Renal cortex interstitium (tissue), 11 donors: Measurements from ENCODE around the gene TLR8. TPM values are rescaled to one million over a fixed set of nuclear protein-coding genes. Genes with fewer than 3 reads are reported as not detected.
"Not testable (repeated sequence)": the region's sequence is repeated elsewhere in the genome, so short reads cannot be mapped to it uniquely, and the experiment has no call there.

Experiments used
- DNase-seq, 11 donors: peaks; one replicate each; pipeline ENCODE4 v3.0.0-alpha.2; 2013; ENCODE audit warnings: low read depth in 9 of 11, low spot score in 4 of 11; ENCODE audit errors: extremely low read depth in 1 of 11
- polyA plus RNA-seq, 3 donors: library from polyadenylated mRNA; unstranded; fragments of 120-200 nt; gene quantifications; one replicate each; pipeline ENCODE4 v1.2.1, GENCODE V29; 2013; ENCODE audit not compliant: insufficient read length in 3 of 3

The TLR8 gene
- polyA plus RNA-seq, 3 donors, result 0.29 to 0.44 (median 0.35) TPM

DNA sequence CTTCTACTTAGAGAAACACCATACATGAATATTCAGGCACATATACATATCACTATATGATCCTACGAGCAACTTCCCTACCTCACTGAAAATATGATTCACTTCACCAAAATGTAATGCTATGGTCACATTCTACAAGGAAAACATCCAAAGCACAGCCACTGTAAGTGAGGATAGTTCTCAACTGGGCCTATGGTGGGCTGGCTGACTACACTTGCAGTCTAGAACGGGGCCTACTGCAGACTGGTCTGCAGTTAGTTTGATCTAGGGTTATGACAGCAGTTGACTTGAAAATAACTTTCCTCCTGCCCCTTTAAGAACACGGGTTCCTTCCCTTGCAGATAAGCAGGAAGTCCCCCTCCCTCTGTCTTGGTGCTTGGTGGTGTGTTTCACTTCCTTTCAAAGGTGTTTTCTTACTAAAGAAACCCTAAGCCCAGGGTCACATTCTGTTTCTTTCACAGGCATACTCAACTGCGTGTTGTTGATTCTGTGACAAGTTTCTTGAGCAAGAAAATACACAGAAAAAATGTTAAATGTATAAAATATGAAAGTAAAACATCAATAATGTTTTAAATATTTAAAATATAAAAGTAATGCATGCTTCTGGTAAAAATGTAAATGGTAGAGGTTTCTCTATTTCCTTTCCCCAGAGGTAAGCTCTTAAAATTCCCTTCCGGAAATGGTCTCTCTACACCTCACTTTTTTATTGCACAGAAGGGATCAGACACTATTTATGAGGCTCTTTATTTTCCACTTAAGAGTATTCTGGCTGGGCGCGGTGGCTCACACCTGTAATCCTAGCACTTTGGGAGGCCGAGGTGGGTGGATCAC is 50.5 kb downstream of the TLR8 start:
- no peak for DNase-seq

DNA sequence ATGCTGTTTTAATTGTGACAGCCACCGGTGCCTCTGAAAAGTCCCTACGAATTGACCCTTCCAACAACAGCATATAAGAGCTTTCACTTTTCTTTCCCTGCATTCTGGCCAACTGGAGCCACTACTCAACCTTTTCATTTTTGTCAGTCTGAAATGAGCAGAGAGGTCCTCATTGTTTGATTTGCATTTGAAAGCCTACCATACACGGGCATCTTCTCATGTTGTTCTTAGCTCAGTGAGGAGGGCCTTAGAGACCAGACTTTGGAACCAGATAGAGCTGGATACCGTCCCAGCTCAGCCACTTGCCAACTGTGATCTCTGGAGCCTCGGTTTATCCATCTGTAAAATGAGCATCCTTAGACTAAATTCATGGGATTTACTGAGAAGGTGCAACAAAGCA is 51.6 kb downstream of the TLR8 start:
- DNase-seq, result no peak

DNA sequence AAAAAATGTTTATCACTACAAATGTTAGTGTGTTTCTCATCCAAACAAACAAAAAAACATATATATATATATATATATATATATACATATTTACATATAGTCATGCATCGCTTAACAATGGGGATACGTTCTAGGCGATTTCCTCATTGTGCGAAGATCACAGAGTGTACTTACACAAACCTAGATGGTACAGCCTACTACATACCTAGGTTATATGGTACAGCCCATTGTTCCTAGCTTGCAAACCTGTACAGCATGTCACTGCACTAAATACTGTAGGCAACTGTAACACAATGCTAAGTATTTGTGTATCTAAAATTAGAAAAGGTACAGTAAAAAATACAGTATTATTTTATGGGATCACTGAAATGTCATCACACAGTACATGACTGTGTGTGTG is 52.0 kb downstream of the TLR8 start:
- DNase-seq, result no peak

DNA sequence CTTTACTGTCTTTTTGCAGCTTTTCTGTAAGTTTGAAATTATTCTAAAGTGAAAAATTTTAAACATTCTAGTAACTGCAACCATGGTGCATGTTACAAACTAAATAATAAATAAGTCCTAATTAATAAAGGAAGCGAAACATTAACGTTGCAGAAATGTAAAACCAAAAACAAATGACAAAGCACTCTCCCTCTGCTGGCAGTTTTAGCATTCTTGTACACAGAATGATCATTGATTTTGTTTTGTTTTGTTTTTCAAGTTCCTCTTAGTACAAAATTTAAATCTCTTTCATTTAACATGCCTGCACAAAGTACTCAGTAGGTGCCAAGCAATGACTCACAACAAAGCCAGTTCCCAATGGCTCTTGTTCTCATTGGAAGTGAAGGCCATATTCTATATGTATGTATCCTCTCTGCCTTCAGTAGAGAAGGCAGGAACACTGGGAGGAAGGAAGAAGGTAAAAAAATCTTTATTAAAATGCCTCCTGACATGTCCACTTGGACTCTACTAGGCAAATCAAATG is 54.8 kb downstream of the TLR8 start:
- no peak for DNase-seq

DNA sequence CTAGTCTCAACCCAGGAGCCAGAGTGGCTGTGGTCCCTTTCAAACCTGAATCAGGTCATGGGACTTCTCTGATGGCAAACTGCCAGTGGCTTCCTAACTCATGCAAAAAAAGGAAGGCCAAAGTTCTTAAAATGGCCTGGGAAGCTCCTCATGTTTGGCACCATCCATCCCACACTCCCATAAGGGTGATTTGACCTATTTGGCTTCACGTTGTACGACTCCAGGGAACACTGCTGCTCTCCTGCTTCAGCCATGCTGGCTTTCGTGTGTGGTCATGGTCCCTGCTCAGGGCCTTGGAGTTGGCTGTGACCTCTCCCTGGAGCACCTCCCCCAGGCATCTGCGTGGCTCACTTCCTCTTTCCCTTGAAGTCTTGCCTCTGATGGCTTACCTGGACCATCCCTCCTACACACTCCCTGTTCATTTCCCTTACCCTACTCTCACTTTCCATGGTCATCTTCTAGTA is 55.7 kb downstream of the TLR8 start:
- no peak for DNase-seq

DNA sequence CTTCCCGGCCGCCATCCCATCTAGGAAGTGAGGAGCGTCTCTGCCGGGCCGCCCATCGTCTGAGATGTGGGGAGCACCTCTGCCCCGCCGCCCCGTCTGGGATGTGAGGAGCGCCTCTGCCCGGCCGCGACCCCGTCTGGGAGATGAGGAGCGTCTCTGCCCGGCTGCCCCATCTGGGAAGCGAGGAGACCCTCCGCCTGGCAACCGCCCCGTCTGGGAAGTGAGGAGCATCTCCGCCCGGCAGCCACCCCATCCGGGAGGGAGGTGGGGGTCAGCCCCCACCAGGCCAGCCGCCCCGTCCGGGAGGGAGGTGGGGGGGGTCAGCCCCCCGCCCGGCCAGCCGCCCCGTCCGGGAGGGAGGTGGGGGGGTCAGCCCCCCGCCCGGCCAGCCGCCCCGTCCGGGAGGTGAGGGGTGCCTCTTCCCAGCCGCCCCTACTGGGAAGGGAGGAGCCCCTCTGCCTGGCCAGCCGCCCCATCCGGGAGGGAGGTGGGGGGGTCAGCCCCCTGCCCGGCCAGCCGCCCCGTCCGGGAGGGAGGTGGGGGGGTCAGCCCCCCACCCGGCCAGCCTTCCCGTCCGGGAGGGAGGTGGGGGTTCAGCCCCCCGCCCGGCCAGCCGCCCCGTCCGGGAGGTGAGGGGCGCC is 56.9 kb downstream of the TLR8 start:
- DNase-seq, result not testable (repeated sequence)

DNA sequence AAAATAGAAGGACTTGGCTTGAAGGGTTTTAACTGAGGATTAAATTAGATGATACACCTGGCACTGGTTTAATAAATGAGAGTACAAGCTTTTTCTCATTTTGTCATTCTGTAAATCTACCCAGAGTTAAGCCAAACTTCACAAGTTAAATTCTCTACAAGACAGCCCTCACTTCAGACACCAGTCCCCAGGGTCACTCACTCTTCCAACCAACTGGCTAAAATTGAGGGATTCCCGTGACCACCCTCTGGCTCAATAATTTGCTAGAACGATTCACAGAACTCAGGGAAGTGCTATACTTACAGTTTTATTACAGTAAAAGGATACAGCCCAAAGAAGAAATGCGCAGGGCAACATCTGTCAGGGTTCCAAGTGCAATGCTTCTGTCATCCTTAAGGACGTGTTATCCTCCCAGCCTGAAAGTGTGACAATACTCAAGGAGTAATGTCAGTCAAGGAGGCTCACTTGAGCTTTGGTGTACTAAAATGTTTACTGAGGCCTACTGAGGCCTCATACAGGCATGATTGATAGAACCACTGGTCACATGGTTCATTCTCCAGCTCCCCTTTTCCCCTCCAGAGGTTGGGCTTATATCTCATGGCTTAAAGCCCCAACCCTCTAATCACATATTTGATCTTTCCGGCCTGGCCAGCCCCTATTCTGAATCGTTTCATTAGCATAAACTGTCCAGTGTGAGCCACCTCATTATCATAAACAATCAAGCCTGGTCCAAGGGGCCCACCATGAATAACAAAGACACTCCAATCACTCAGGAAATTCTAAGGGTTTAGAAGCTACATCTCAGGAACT is 58.9 kb downstream of the TLR8 start:
- DNase-seq, result no peak

DNA sequence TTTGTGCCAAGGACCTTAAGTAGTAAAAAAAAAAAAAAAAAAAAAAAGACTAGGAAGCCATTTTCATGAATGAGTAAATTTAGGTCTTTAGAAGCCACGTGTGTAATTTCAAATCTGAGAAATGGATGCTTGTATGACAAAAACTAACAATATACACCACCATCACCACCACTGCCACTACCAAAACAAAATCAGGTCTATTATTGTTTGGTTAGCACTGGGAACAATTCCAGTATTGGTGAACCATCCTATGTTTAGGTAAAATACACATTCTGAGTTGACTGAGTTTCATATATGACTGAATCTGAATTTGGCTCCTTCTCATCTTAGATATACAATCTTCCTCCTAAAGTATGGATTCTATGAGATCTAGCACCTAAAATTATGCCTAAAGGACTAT is 59.7 kb downstream of the TLR8 start:
- no peak for DNase-seq

DNA sequence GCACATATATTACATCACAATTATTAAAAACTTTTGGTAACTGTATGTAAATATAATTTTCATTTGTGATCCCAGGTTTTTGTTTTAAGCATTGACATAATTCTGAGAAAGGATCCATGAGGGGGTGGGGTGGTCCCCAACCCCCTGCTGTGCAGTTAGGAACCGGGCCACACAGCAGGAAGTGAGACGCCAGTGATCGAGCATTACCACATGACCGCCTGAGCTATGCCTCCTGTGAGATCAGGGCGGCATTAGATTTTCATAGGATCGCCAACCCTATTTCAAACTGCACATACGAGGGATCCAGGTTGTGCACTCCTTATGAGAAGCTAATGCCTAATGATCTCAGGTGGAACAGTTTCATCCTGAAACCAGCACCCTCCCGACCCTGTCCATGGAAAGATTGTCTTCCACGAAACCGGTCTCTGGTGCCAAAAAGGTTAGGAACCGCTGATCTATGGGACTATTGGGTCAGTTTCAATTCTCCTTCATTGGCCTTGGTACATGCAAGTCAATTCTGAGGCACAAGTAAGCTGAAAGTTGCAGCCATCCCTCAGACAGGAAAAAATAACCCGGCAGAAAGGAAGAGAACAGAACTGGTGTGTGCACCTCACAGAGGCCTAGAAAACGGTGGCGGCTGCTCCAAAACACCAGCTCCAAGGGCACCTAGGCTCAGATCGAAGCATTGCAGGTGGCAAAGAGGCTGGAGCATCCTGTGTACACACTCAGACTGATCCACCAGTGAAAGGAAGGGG is 61.5 kb downstream of the TLR8 start:
- no peak for DNase-seq

DNA sequence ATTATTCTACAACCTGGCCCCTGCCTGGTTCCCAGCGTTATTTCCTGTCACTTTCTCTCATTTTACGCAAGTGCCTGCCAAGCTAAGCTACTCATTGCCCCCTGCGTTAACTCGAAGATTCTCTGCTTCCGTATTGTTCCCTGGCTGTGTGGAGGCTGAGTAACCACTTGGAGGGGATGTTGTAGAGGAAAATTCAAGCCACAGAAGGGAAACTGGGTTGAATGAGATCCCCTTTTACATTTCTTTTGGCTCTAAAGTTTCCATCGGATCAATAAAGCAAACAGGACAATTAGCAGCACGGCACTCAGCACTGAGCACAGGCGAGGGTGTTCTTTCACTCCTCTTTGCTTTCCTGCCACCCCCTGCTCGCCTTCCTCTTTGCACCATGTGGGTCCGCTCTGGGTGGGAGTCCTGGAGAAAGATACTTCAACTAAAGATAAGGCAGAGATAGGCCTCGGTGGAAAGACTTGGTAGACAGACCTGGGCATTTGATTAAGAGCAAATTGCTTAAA is 64.3 kb downstream of the TLR8 start:
- DNase-seq, result no peak

DNA sequence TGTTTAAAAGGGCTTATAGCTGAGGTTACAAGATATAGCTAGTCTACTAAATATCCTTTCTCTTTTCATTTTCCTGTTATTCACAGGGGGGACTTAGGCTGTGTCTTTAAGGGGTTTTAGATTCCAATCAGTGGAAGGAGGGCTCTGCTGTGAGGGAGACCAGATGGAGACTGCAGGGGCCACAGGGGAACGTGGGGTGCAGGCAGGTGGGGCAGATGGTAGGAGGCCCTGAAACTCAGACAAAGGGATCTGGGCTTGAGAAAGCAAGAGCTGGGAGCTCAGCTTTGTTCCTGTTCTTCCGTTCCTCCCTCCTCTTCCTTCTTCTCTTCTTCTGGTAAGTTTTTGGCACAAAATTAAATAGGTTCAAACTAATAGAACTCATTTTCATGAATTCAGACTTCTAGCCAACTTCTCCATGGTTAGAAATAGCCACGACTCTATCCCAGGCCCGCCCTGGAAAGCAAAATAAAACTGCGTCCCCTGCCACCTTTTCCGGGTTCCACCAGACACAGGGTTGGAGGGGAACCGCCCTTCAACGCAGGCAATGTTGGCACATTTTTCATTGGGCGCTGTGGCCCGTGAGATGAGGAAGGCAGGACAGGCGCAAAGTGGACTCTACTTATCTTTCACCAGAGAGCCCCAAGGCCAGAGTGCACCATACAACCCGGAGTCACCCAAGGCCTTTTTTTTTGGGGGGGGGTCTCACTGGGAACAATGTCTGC is 65.0 kb downstream of the TLR8 start:
- DNase-seq, result no peak

DNA sequence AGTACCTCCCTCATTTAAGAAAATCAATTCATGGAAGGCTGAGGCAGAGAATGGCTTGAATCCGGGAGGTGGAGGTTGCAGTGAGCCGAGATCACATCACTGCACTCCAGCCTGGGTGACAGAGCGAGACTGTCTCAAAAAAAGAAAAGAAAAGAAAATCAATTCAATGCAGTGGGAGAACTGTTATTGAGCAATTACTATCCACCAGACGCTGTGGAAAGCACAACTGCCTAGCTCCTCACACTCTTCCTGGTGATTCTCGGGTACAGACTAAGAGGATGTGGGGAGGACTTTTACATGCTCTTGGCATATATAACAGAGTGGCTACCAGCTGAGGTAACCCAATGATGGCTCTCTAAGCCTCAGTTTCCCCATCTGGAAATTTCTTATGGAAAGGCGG is 65.8 kb downstream of the TLR8 start:
- DNase-seq, result no peak

Other genes with a start within 250 kb of the TLR8 start
- gene PRPS2, start 115.2 kb upstream of the TLR8 start, polyA plus RNA-seq, result 100 to 1,000 TPM in 2 of 3 donors, 10 to 100 TPM in 1; 94.3 to 147 (median 105) TPM
- gene TLR7, start 39.5 kb upstream of the TLR8 start, polyA plus RNA-seq, result under 1 TPM; 0.32 to 0.70 (median 0.51) TPM
- gene TMSB4X, start 68.5 kb downstream of the TLR8 start, polyA plus RNA-seq, result 1,000 to 10,000 TPM; 2,669 to 3,446 (median 3,123) TPM
- under 1 TPM; 0.17 to 0.48 (median 0.43) TPM for gene FAM9C, start 138.0 kb downstream of the TLR8 start, polyA plus RNA-seq